Common myeloid progenitor, CD34-positive (primary cell): ENCODE results near the gene YIF1A.
"Not testable (repeated sequence)": the region's sequence is repeated elsewhere in the genome, so short reads cannot be mapped to it uniquely, and the experiment has no call there.

Source experiments
- CTCF ChIA-PET: fragments of 350-600 bp; sonication (Branson Sonifier 250); formaldehyde crosslinking; loops from one replicate; lab custom pipeline; 2021; ENCODE audit warnings: antibody characterized with exemption; lab: Charles Lee
- POLR2A ChIA-PET: fragments of 350-600 bp; sonication (Branson Sonifier 250); formaldehyde crosslinking; loops from one replicate; lab custom pipeline; 2021; ENCODE audit warnings: antibody characterized with exemption; lab: Charles Lee
- DNase-seq, 3 donors: peaks; one replicate each; pipeline versions ENCODE4 v3.0.0 to v3.0.0-alpha.2; 2013
- H3K27ac ChIP-seq, 2 experiments: 1 replicate in 1 of 2; 2 replicates in 1 of 2; pipeline ENCODE4 v1.7.0; 2013; ENCODE audit warnings: inconsistent platforms in 2 of 2, low read length in 2 of 2, mild to moderate bottlenecking in 2 of 2, low read depth in 1 of 2, moderate library complexity in 1 of 2; ENCODE audit not compliant: severe bottlenecking in 2 of 2, insufficient read depth in 1 of 2, poor library complexity in 1 of 2
- H3K27me3 ChIP-seq, 5 experiments: replicated peaks in 2 of 5; 1 replicate in 3 of 5; 2 replicates in 2 of 5; pipeline versions ENCODE4 v1.6.1 to v1.7.0; 2013; ENCODE audit warnings: low read length in 4 of 5, mild to moderate bottlenecking in 2 of 5, moderate library complexity in 2 of 5, inconsistent platforms in 1 of 5; ENCODE audit not compliant: insufficient read depth in 5 of 5, control insufficient read depth in 4 of 5
- H3K36me3 ChIP-seq, 4 experiments: 1 replicate in 2 of 4; 2 replicates in 2 of 4; pipeline versions ENCODE4 v1.6.1 to v1.7.0; 2013; ENCODE audit warnings: low read length in 3 of 4, control low read depth in 1 of 4, mild to moderate bottlenecking in 1 of 4; ENCODE audit not compliant: control insufficient read depth in 4 of 4, insufficient read depth in 4 of 4
- H3K4me1 ChIP-seq, 4 experiments: 1 replicate in 3 of 4; 2 replicates in 1 of 4; pipeline versions ENCODE4 v1.6.1 to v1.7.1; 2013; ENCODE audit warnings: low read length in 3 of 4, mild to moderate bottlenecking in 3 of 4, control low read depth in 1 of 4, inconsistent platforms in 1 of 4, moderate library complexity in 1 of 4; ENCODE audit not compliant: control insufficient read depth in 4 of 4, insufficient read depth in 4 of 4; ENCODE audit errors: control extremely low read depth in 1 of 4
- H3K4me3 ChIP-seq, 7 experiments: 1 replicate in 4 of 7; 2 replicates in 3 of 7; pipeline versions ENCODE4 v1.5.1 to v1.7.0; 2013; ENCODE audit warnings: mild to moderate bottlenecking in 7 of 7, low read length in 6 of 7, moderate library complexity in 6 of 7, inconsistent platforms in 2 of 7, low read depth in 2 of 7, control low read depth in 1 of 7; ENCODE audit not compliant: insufficient read depth in 4 of 7, control insufficient read depth in 1 of 7; ENCODE audit errors: extremely low read depth in 1 of 7
- H3K9me3 ChIP-seq, 5 experiments: 1 replicate in 4 of 5; 2 replicates in 1 of 5; pipeline versions ENCODE4 v1.6.1 to v1.7.1; 2013; ENCODE audit warnings: low read length in 4 of 5, mild to moderate bottlenecking in 2 of 5, inconsistent platforms in 1 of 5, low read depth in 1 of 5, moderate library complexity in 1 of 5; ENCODE audit not compliant: control insufficient read depth in 4 of 5, insufficient read depth in 2 of 5; ENCODE audit errors: control extremely low read depth in 1 of 5
- WGBS: methylation state at CpG from one replicate; pipeline ENCODE4 v1.1.5; 2013; ENCODE audit not compliant: insufficient coverage; 5-methylcytosine and 5-hydroxymethylcytosine counted together

Gene YIF1A

DNA sequence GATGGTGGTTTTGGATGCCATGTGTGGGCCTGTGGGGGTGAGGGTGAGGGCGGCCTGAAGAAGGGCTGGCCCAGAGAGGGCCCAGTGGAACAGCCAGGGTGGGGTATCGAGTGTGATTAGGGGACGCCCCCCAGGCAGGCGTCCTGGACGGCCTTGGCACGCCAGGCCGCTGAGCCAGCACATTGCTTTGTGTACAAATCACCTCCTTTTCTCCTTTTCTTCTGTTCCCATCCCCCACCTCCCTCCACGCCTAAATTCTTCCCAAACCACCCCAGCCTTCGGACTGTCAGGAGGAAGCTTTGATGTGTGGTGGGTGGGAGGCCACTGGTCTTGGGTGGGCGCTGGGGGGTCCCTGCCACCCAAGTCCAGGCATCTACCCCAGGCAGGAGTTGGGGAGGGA lies 35.7 kb upstream of the YIF1A start:
- Histone ChIP-seq H3K9me3 (no peaks in the 10 kb centered on the region), H3K4me1 (peaks cover 0 to 37% (median 24%) of the 10 kb centered on the region in 4 experiments), H3K4me3 (no peak overlapping the region), H3K36me3 (no peaks in the 10 kb centered on the region), H3K27ac (no peak overlapping the region), H3K27me3 (no peaks in the 10 kb centered on the region)
- WGBS: 100% methylated on average over 3 of the region's 10 CpGs
- no peak for DNase-seq
- POLR2A ChIA-PET: no interaction called here
- CTCF ChIA-PET: interaction anchor here (1.4 to 4.0 kb wide), 2 partner anchors 13 to 30 kb away, joined by 3 to 44 read pairs; no protein-coding TSS in a partner anchor

DNA sequence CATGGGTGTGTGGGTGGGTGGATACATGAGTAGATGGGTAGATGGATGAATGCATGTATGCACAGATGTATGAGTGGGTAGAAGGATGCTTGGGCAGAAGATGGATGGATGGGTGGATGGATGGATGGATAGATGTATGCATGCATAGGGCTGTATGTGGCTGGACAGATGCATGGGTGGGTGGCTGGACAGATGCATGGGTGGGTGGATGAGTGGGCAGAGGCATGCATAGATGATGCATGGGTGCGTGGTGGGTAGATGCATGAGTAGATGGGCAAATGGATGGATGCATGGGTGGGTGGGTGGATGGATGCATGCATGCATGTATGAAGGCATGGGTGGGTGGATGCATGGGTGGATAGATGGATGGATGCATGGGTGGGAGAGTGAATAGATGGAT lies 34.7 kb upstream of the YIF1A start:
- Histone ChIP-seq H3K36me3 (no peaks in the 10 kb centered on the region), H3K4me1 (peaks cover 6 to 44% (median 28%) of the 10 kb centered on the region in 4 experiments), H3K4me3 (no peak overlapping the region), H3K27ac (no peak overlapping the region), H3K9me3 (no peaks in the 10 kb centered on the region), H3K27me3 (no peaks in the 10 kb centered on the region)
- 100% methylated on average over 1 of the region's 1 CpG for WGBS
- DNase-seq: no peak
- ChIA-PET CTCF (interaction anchor here (1.4 to 4.0 kb wide), 2 partner anchors 12 to 31 kb away, joined by 3 to 44 read pairs; no protein-coding TSS in a partner anchor), POLR2A (no interaction called here)

DNA sequence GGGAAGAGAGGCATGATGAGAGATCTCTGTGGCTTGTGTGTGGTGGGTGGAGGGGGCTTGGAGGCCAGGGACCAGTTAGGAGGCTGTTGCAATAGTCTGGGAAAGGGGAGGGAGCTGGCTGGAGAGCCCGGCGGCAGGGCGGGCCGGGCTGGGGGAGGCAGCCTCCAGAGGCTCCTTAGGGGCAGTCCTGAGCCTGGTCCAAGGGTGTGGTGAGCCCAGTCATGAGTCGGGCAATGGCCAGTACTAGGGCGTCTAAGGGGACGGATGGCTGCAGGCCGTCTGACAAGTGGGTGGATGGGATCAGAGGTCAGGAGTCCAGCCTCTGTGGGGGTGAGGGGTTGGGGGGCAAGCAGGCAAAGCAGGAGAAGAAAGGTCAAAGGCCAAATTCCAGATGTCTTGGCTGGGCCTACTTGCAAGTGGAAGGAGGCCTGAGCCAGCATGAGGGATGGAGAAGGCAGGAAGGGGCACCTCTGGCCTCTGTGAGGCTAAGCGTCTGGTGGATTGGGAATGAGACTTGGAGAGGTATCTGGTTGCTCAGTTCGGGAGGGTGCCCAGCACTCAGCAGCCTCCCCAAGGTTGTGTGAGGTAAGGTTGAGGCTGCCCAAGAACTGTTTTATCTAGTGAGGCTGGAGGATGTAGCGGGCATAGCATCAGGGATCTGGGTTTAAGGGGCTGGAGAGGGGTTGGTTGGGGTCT lies 33.9 kb upstream of the YIF1A start:
- POLR2A ChIA-PET: no interaction called here
- peaks cover 11 to 45% (median 29%) of the 10 kb centered on the region in 4 experiments for H3K4me1 ChIP-seq
- no peak overlapping the region for H3K27ac ChIP-seq
- no peaks in the 10 kb centered on the region for H3K36me3 ChIP-seq
- CTCF ChIA-PET: interaction anchor here (1.8 kb wide), 2 partner anchors 12 kb away, joined by 7 to 8 read pairs; partner anchors contain the start of gene RIN1
- no peaks in the 10 kb centered on the region for H3K9me3 ChIP-seq
- no peak overlapping the region for H3K4me3 ChIP-seq
- no peaks in the 10 kb centered on the region for H3K27me3 ChIP-seq
- no peak for DNase-seq
- WGBS: 97% methylated on average over 7 of the region's 11 CpGs

DNA sequence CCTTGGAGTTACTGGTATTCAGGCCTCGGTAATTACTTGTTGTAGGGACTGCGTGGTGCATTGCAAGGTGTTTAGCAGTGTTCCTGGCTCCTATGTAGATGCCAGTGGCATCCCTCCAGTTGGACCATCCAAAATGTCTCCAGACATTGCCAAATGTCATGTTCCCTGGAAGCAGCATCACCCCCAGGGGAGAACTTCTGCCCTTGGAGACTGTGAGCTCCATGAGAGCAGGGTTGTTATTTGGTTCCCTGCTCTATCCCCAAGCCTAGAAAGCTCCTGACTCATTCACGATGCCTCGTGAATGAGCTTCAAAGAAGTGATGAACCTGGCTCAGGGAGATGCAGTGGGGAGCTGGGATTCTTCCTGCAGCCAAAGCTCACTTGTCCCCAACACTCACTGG lies 32.7 kb upstream of the YIF1A start:
- Histone ChIP-seq H3K4me1 (peaks cover 11 to 44% (median 38%) of the 10 kb centered on the region in 4 experiments), H3K36me3 (no peaks in the 10 kb centered on the region), H3K9me3 (no peaks in the 10 kb centered on the region), H3K27me3 (no peaks in the 10 kb centered on the region), H3K4me3 (no peak overlapping the region), H3K27ac (no peak overlapping the region)
- ChIA-PET CTCF (interaction anchor here (1.1 to 1.8 kb wide), 3 partner anchors 9 to 13 kb away, joined by 7 to 8 read pairs (median 7); partner anchors contain the start of gene RIN1), POLR2A (interaction anchor here (1.4 kb wide), 1 partner anchor 9 kb away, joined by 4 read pairs; no protein-coding TSS in a partner anchor)
- DNase-seq: no peak
- WGBS: 91% methylated on average over 3 of the region's 4 CpGs

DNA sequence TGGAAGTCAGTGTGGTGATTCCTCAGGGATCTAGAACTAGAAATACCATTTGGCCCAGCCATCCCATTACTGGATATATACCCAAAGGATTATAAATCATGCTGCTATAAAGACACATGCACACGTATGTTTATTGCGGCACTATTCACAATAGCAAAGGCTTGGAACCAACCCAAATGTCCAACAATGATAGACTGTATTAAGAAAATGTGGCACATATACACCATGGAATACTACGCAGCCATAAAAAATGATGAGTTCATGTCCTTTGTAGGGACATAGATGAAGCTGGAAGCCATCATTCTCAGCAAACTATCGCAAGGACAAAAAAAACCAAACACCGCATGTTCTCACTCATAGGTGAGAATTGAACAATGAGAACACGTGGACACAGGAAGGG lies 31.8 kb upstream of the YIF1A start:
- H3K9me3 ChIP-seq, H3K27me3 ChIP-seq, DNase-seq, H3K27ac ChIP-seq, H3K36me3 ChIP-seq, H3K4me3 ChIP-seq, CTCF ChIA-PET: not testable (repeated sequence)
- peaks cover 11 to 42% (median 35%) of the 10 kb centered on the region in 4 experiments for H3K4me1 ChIP-seq
- 94% methylated on average over 3 of the region's 6 CpGs for WGBS
- POLR2A ChIA-PET: interaction anchor here (1.4 kb wide), 1 partner anchor 8 kb away, joined by 4 read pairs; no protein-coding TSS in a partner anchor

DNA sequence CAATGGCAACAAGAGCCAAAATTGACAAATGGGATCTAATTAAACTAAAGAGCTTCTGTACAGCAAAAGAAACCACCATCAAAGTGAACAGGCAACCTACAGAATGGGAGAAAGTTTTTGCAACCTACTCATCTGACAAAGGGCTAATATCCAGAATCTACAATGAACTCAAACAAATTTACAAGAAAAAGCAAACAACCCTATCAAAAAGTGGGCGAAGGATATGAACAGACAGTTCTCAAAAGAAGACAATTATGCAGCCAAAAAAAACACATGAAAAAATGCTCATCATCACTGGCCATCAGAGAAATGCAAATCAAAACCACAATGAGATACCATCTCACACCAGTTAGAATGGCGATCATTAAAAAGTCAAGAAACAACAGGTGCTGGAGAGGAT lies 31.3 kb upstream of the YIF1A start:
- H3K4me3 ChIP-seq, H3K27me3 ChIP-seq, DNase-seq, CTCF ChIA-PET, H3K36me3 ChIP-seq, H3K27ac ChIP-seq, POLR2A ChIA-PET, H3K9me3 ChIP-seq: not testable (repeated sequence)
- WGBS: no CpG with 5 or more reads among the region's 2 CpGs
- H3K4me1 ChIP-seq: peaks cover 11 to 38% (median 31%) of the 10 kb centered on the region in 4 experiments

DNA sequence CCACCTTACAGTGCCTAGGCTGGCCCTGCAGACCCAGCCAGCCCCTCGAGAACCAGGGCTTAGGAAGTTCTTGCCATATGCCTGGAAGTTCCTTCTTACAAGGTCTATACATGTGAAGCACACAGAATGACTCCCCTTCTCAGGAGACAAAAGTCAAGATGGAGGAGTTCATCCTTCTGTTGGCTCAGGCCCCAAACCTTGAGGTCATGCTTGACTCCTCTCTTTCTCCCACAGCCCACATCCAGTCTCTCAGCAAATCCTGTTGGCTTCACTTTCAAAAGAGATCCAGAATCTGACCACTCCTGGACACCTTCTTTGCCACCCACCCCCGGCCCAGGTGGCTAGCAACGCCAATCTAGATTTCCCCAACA lies 29.6 kb upstream of the YIF1A start:
- Histone ChIP-seq H3K9me3 (no peaks in the 10 kb centered on the region), H3K4me1 (peaks cover 11 to 40% (median 34%) of the 10 kb centered on the region in 4 experiments), H3K27ac (peak overlapping the region in 1 of 2 experiments; percentile 58), H3K4me3 (peak overlapping the region in 3 of 7 experiments; percentile 16 to 53 (median 43)), H3K27me3 (no peaks in the 10 kb centered on the region), H3K36me3 (no peaks in the 10 kb centered on the region)
- ChIA-PET CTCF (interaction anchor here (2.1 kb wide), 1 partner anchor 10 kb away, joined by 7 read pairs; no protein-coding TSS in a partner anchor), POLR2A (no interaction called here)
- DNase-seq: no peak
- 67% methylated on average over 2 of the region's 3 CpGs for WGBS
